ENCODE measurements around the gene NCK2.

NCK2 gene

GRCh38 chr2:105917688-105918087, 173.0 kb downstream of the NCK2 start:
- Histone ChIP-seq H3K4me1 (ENCODE audit: control extremely low read depth in 1 of 4, control insufficient read depth in 4 of 4, insufficient read depth in 4 of 4, low read length in 3 of 4) (no peaks in the 10 kb centered on the region), H3K9me3 (ENCODE audit: control extremely low read depth in 1 of 5, control insufficient read depth in 4 of 5, insufficient read depth in 2 of 5, low read depth in 1 of 5, low read length in 4 of 5) (peaks cover 3 to 39% (median 11%) of the 10 kb centered on the region in 5 experiments), H3K4me3 (ENCODE audit: control insufficient read depth in 1 of 7, extremely low read depth in 1 of 7, insufficient read depth in 4 of 7, low read depth in 2 of 7, low read length in 6 of 7) (no peak overlapping the region), H3K27me3 (replicated peaks in 2 of 5; ENCODE audit: control insufficient read depth in 4 of 5, insufficient read depth in 5 of 5, low read length in 4 of 5) (no peaks in the 10 kb centered on the region), H3K36me3 (ENCODE audit: control insufficient read depth in 4 of 4, insufficient read depth in 4 of 4, low read length in 3 of 4) (no peaks in the 10 kb centered on the region), H3K27ac (ENCODE audit: insufficient read depth in 1 of 2, low read depth in 1 of 2, low read length in 2 of 2, poor library complexity in 1 of 2, severe bottlenecking in 2 of 2) (no peak overlapping the region)
- no peak for DNase-seq
- POLR2A ChIA-PET = no interaction called here
- WGBS (ENCODE audit: insufficient coverage) = 94% methylated on average over 3 of the region's 4 CpGs
- CTCF ChIA-PET = no interaction called here

- Histone ChIP-seq H3K27ac (ENCODE audit: insufficient read depth in 1 of 2, low read depth in 1 of 2, low read length in 2 of 2, poor library complexity in 1 of 2, severe bottlenecking in 2 of 2) (no peak overlapping the region), H3K27me3 (replicated peaks in 2 of 5; ENCODE audit: control insufficient read depth in 4 of 5, insufficient read depth in 5 of 5, low read length in 4 of 5) (no peaks in the 10 kb centered on the region), H3K36me3 (ENCODE audit: control insufficient read depth in 4 of 4, insufficient read depth in 4 of 4, low read length in 3 of 4) (no peaks in the 10 kb centered on the region), H3K4me1 (ENCODE audit: control extremely low read depth in 1 of 4, control insufficient read depth in 4 of 4, insufficient read depth in 4 of 4, low read length in 3 of 4) (no peaks in the 10 kb centered on the region), H3K9me3 (ENCODE audit: control extremely low read depth in 1 of 5, control insufficient read depth in 4 of 5, insufficient read depth in 2 of 5, low read depth in 1 of 5, low read length in 4 of 5) (peaks cover 0 to 32% (median 11%) of the 10 kb centered on the region in 5 experiments), H3K4me3 (ENCODE audit: control insufficient read depth in 1 of 7, extremely low read depth in 1 of 7, insufficient read depth in 4 of 7, low read depth in 2 of 7, low read length in 6 of 7) (no peak overlapping the region)
- CTCF ChIA-PET = interaction anchor here (1.0 kb wide), 1 partner anchor 10 kb away, joined by 3 read pairs; no protein-coding TSS in a partner anchor
- POLR2A ChIA-PET = interaction anchor here (1.0 kb wide), 1 partner anchor 18 kb away, joined by 3 read pairs; no protein-coding TSS in a partner anchor
- no peak for DNase-seq
- 93% methylated on average over 3 of the region's 3 CpGs for WGBS (ENCODE audit: insufficient coverage)
Observed at GRCh38 chr2:105919191-105919811, 174.6 kb downstream of the NCK2 start.

- no peak overlapping the region for H3K4me3 ChIP-seq (ENCODE audit: control insufficient read depth in 1 of 7, extremely low read depth in 1 of 7, insufficient read depth in 4 of 7, low read depth in 2 of 7, low read length in 6 of 7)
- no peak overlapping the region for H3K27ac ChIP-seq (ENCODE audit: insufficient read depth in 1 of 2, low read depth in 1 of 2, low read length in 2 of 2, poor library complexity in 1 of 2, severe bottlenecking in 2 of 2)
- no peaks in the 10 kb centered on the region for H3K27me3 ChIP-seq (replicated peaks in 2 of 5; ENCODE audit: control insufficient read depth in 4 of 5, insufficient read depth in 5 of 5, low read length in 4 of 5)
- peaks cover 0 to 27% (median 7%) of the 10 kb centered on the region in 5 experiments for H3K9me3 ChIP-seq (ENCODE audit: control extremely low read depth in 1 of 5, control insufficient read depth in 4 of 5, insufficient read depth in 2 of 5, low read depth in 1 of 5, low read length in 4 of 5)
- H3K4me1 ChIP-seq (ENCODE audit: control extremely low read depth in 1 of 4, control insufficient read depth in 4 of 4, insufficient read depth in 4 of 4, low read length in 3 of 4) = no peaks in the 10 kb centered on the region
- peak; percentile 17 to 43 (median 32) for DNase-seq
- CTCF ChIA-PET = interaction anchor here (0.6 to 1.0 kb wide), 2 partner anchors 11 to 157 kb away, joined by 3 read pairs; no protein-coding TSS in a partner anchor
- no peaks in the 10 kb centered on the region for H3K36me3 ChIP-seq (ENCODE audit: control insufficient read depth in 4 of 4, insufficient read depth in 4 of 4, low read length in 3 of 4)
- POLR2A ChIA-PET = interaction anchor here (1.0 kb wide), 1 partner anchor 17 kb away, joined by 3 read pairs; no protein-coding TSS in a partner anchor
Observed at GRCh38 chr2:105919826-105920225, 175.1 kb downstream of the NCK2 start.

GRCh38 chr2:105924271-105924670, 179.6 kb downstream of the NCK2 start:
- Histone ChIP-seq H3K9me3 (ENCODE audit: control extremely low read depth in 1 of 5, control insufficient read depth in 4 of 5, insufficient read depth in 2 of 5, low read depth in 1 of 5, low read length in 4 of 5) (peaks cover 0 to 14% (median 2%) of the 10 kb centered on the region in 5 experiments), H3K36me3 (ENCODE audit: control insufficient read depth in 4 of 4, insufficient read depth in 4 of 4, low read length in 3 of 4) (no peaks in the 10 kb centered on the region), H3K27ac (ENCODE audit: insufficient read depth in 1 of 2, low read depth in 1 of 2, low read length in 2 of 2, poor library complexity in 1 of 2, severe bottlenecking in 2 of 2) (no peak overlapping the region), H3K27me3 (replicated peaks in 2 of 5; ENCODE audit: control insufficient read depth in 4 of 5, insufficient read depth in 5 of 5, low read length in 4 of 5) (no peaks in the 10 kb centered on the region), H3K4me3 (ENCODE audit: control insufficient read depth in 1 of 7, extremely low read depth in 1 of 7, insufficient read depth in 4 of 7, low read depth in 2 of 7, low read length in 6 of 7) (no peak overlapping the region), H3K4me1 (ENCODE audit: control extremely low read depth in 1 of 4, control insufficient read depth in 4 of 4, insufficient read depth in 4 of 4, low read length in 3 of 4) (peaks cover 0 to under 1% (median under 1%) of the 10 kb centered on the region in 4 experiments)
- POLR2A ChIA-PET = no interaction called here
- CTCF ChIA-PET = no interaction called here
- WGBS (ENCODE audit: insufficient coverage) = 94% methylated on average over 6 of the region's 6 CpGs
- DNase-seq = no peak

- no peaks in the 10 kb centered on the region for H3K36me3 ChIP-seq (ENCODE audit: control insufficient read depth in 4 of 4, insufficient read depth in 4 of 4, low read length in 3 of 4)
- ChIA-PET POLR2A (no interaction called here), CTCF (no interaction called here)
- peaks cover 0 to 5% (median 2%) of the 10 kb centered on the region in 4 experiments for H3K4me1 ChIP-seq (ENCODE audit: control extremely low read depth in 1 of 4, control insufficient read depth in 4 of 4, insufficient read depth in 4 of 4, low read length in 3 of 4)
- H3K27ac ChIP-seq (ENCODE audit: insufficient read depth in 1 of 2, low read depth in 1 of 2, low read length in 2 of 2, poor library complexity in 1 of 2, severe bottlenecking in 2 of 2) = no peak overlapping the region
- no peak for DNase-seq
- no peaks in the 10 kb centered on the region for H3K27me3 ChIP-seq (replicated peaks in 2 of 5; ENCODE audit: control insufficient read depth in 4 of 5, insufficient read depth in 5 of 5, low read length in 4 of 5)
- H3K9me3 ChIP-seq (ENCODE audit: control extremely low read depth in 1 of 5, control insufficient read depth in 4 of 5, insufficient read depth in 2 of 5, low read depth in 1 of 5, low read length in 4 of 5) = peaks cover 0 to 14% (median 2%) of the 10 kb centered on the region in 5 experiments
- no peak overlapping the region for H3K4me3 ChIP-seq (ENCODE audit: control insufficient read depth in 1 of 7, extremely low read depth in 1 of 7, insufficient read depth in 4 of 7, low read depth in 2 of 7, low read length in 6 of 7)
- no CpG with 5 or more reads among the region's 3 CpGs for WGBS (ENCODE audit: insufficient coverage)
Observed at GRCh38 chr2:105924932-105925331, 180.2 kb downstream of the NCK2 start.

GRCh38 chr2:105925390-105925789, 180.7 kb downstream of the NCK2 start:
- Histone ChIP-seq H3K4me3 (ENCODE audit: control insufficient read depth in 1 of 7, extremely low read depth in 1 of 7, insufficient read depth in 4 of 7, low read depth in 2 of 7, low read length in 6 of 7) (no peak overlapping the region), H3K27me3 (replicated peaks in 2 of 5; ENCODE audit: control insufficient read depth in 4 of 5, insufficient read depth in 5 of 5, low read length in 4 of 5) (no peaks in the 10 kb centered on the region), H3K27ac (ENCODE audit: insufficient read depth in 1 of 2, low read depth in 1 of 2, low read length in 2 of 2, poor library complexity in 1 of 2, severe bottlenecking in 2 of 2) (no peak overlapping the region), H3K9me3 (ENCODE audit: control extremely low read depth in 1 of 5, control insufficient read depth in 4 of 5, insufficient read depth in 2 of 5, low read depth in 1 of 5, low read length in 4 of 5) (peaks cover 0 to 14% (median 2%) of the 10 kb centered on the region in 5 experiments), H3K4me1 (ENCODE audit: control extremely low read depth in 1 of 4, control insufficient read depth in 4 of 4, insufficient read depth in 4 of 4, low read length in 3 of 4) (peaks cover 0 to 9% (median 3%) of the 10 kb centered on the region in 4 experiments), H3K36me3 (ENCODE audit: control insufficient read depth in 4 of 4, insufficient read depth in 4 of 4, low read length in 3 of 4) (no peaks in the 10 kb centered on the region)
- CTCF ChIA-PET = no interaction called here
- no peak for DNase-seq
- 97% methylated on average over 5 of the region's 6 CpGs for WGBS (ENCODE audit: insufficient coverage)
- POLR2A ChIA-PET = no interaction called here

- ChIA-PET CTCF (no interaction called here), POLR2A (no interaction called here)
- Histone ChIP-seq H3K4me3 (ENCODE audit: control insufficient read depth in 1 of 7, extremely low read depth in 1 of 7, insufficient read depth in 4 of 7, low read depth in 2 of 7, low read length in 6 of 7) (no peak overlapping the region), H3K27me3 (replicated peaks in 2 of 5; ENCODE audit: control insufficient read depth in 4 of 5, insufficient read depth in 5 of 5, low read length in 4 of 5) (no peaks in the 10 kb centered on the region), H3K9me3 (ENCODE audit: control extremely low read depth in 1 of 5, control insufficient read depth in 4 of 5, insufficient read depth in 2 of 5, low read depth in 1 of 5, low read length in 4 of 5) (peaks cover 0 to under 1% (median 0%) of the 10 kb centered on the region in 5 experiments), H3K36me3 (ENCODE audit: control insufficient read depth in 4 of 4, insufficient read depth in 4 of 4, low read length in 3 of 4) (no peaks in the 10 kb centered on the region), H3K27ac (ENCODE audit: insufficient read depth in 1 of 2, low read depth in 1 of 2, low read length in 2 of 2, poor library complexity in 1 of 2, severe bottlenecking in 2 of 2) (no peak overlapping the region), H3K4me1 (ENCODE audit: control extremely low read depth in 1 of 4, control insufficient read depth in 4 of 4, insufficient read depth in 4 of 4, low read length in 3 of 4) (peaks cover 0 to 9% (median 3%) of the 10 kb centered on the region in 4 experiments)
- DNase-seq = peak in 2 of 3 donors; percentile 9 to 36
- 64% methylated on average over 1 of the region's 3 CpGs for WGBS (ENCODE audit: insufficient coverage)
Observed at GRCh38 chr2:105926960-105927678, 182.4 kb downstream of the NCK2 start.

Measured in common myeloid progenitor, CD34-positive (primary cell).